HepG2 (cell line): ENCODE data around the gene SATB2. TPM values are rescaled to one million over a fixed set of nuclear protein-coding genes. Genes with fewer than 3 reads are reported as not detected.

Source experiments
- ATAC-seq: fragments of 200-7000 bp; cut with Tn5 transposase; 3 replicates; pipeline ENCODE4 v1.9.1; 2020; ENCODE audit warnings: mild to moderate bottlenecking, moderate library complexity
- BruUV-seq: library from RNA; stranded (reverse); fragments of 400-500 nt; replicated peaks from 2 replicates; lab custom pipeline; 2021; lab: Mats Ljungman, UMichigan
- CTCF ChIA-PET: fragments of 300-600 bp; formaldehyde crosslinking; extraction: SDS; loops from one replicate; lab custom pipeline; 2021; ENCODE audit warnings: low total read pairs, inconsistent platforms, low intra/inter-chr PET ratio; lab: Yijun Ruan, JAX
- POLR2A ChIA-PET: fragments of 350-600 bp; sonication (Branson Sonifier 250); formaldehyde crosslinking; loops from one replicate; lab custom pipeline; 2020; ENCODE audit warnings: antibody characterized with exemption, inconsistent platforms; lab: Yijun Ruan, JAX
- DNase-seq: peaks from one replicate; pipeline ENCODE4 v3.0.0-alpha.2; 2015; ENCODE audit warnings: low spot score
- FAIRE-seq: peaks from 3 replicates; lab custom pipeline; 2011; peaks lifted over from hg19 to GRCh38; lab: Jason Lieb, UNC
- H2AFZ ChIP-seq: one replicate; pipeline ENCODE4 v1.6.1; 2011; ENCODE audit warnings: low read length, inconsistent platforms
- H3K27ac ChIP-seq: fragments of 300-600 bp; 3 replicates; pipeline ENCODE4 v1.8.0; 2011; ENCODE audit warnings: mixed run types, mild to moderate bottlenecking, mixed read lengths, low read length, inconsistent platforms; ENCODE audit not compliant: insufficient read depth; ENCODE audit errors: extremely low read length
- H3K27me3 ChIP-seq, 2 experiments: fragments of 200-600 bp in 1 of 2; 2 replicates in 1 of 2; 3 replicates in 1 of 2; pipeline versions ENCODE4 v1.6.0 to v1.8.0; 2011; ENCODE audit warnings: low read length in 2 of 2, mild to moderate bottlenecking in 2 of 2, moderate library complexity in 2 of 2, inconsistent platforms in 1 of 2; ENCODE audit not compliant: insufficient read depth in 2 of 2, control insufficient read depth in 1 of 2
- H3K36me3 ChIP-seq, 2 experiments: fragments of 200-600 bp in 1 of 2; replicated peaks in 1 of 2; 2 replicates in 1 of 2; 3 replicates in 1 of 2; pipeline versions ENCODE4 v1.5.1 to v1.8.0; 2011; ENCODE audit warnings: low read length in 2 of 2, inconsistent platforms in 1 of 2; ENCODE audit not compliant: insufficient read depth in 2 of 2, control insufficient read depth in 1 of 2
- H3K4me1 ChIP-seq: 2 replicates; pipeline ENCODE4 v1.5.1; 2012; ENCODE audit warnings: low read length, inconsistent platforms; ENCODE audit not compliant: insufficient read depth
- H3K4me2 ChIP-seq: 2 replicates; pipeline ENCODE4 v1.6.0; 2011; ENCODE audit warnings: low read depth, low read length, inconsistent platforms
- H3K4me3 ChIP-seq, 3 experiments: fragments of 200-600 bp in 1 of 3; sonication (generic), shearing (Covaris generic) in 1 of 3; replicated peaks in 1 of 3; 2 replicates each; pipeline ENCODE4 v1.5.1; 2011 to 2016; ENCODE audit warnings: low read length in 3 of 3, inconsistent platforms in 2 of 3, low read depth in 2 of 3, mild to moderate bottlenecking in 2 of 3, control low read depth in 1 of 3, mixed read lengths in 1 of 3; ENCODE audit not compliant: insufficient read depth in 1 of 3
- H3K79me2 ChIP-seq: one replicate; pipeline ENCODE4 v1.6.1; 2011; ENCODE audit warnings: low read length, inconsistent platforms; ENCODE audit not compliant: insufficient read depth
- H3K9ac ChIP-seq: 2 replicates; pipeline ENCODE4 v1.6.0; 2011; ENCODE audit warnings: mild to moderate bottlenecking, low read depth, low read length, inconsistent platforms; ENCODE audit not compliant: insufficient read depth
- H3K9me3 ChIP-seq: 2 replicates; pipeline ENCODE4 v1.5.1; 2012; ENCODE audit warnings: mild to moderate bottlenecking, low read length
- H4K20me1 ChIP-seq: 2 replicates; pipeline ENCODE4 v1.6.0; 2011; ENCODE audit warnings: inconsistent platforms, mild to moderate bottlenecking, low read length, moderate library complexity; ENCODE audit not compliant: insufficient read depth
- CENPT ChIP-seq: sonication (generic); formaldehyde crosslinking; IDR thresholded peaks from 2 replicates; pipeline ENCODE4 v1.8.0; 2022; ENCODE audit warnings: low read depth, mild to moderate bottlenecking, moderate library complexity, missing genetic modification reagents
- CHD4 ChIP-seq: fragments of 200-600 bp; sonication (generic); IDR thresholded peaks from 2 replicates; pipeline ENCODE4 v1.7.0; 2017; ENCODE audit warnings: mild to moderate bottlenecking, low read length, borderline replicate concordance
- HCFC1 ChIP-seq: fragments of 150-350 bp; IDR thresholded peaks from 2 replicates; pipeline ENCODE4 v1.6.1; 2014; ENCODE audit warnings: low read depth, low read length
- NCOR1 ChIP-seq: fragments of 200-600 bp; sonication (generic); IDR thresholded peaks from 2 replicates; pipeline ENCODE4 v1.7.0; 2017; ENCODE audit warnings: antibody characterized with exemption, low read length, borderline replicate concordance
- PHF21A ChIP-seq: sonication (generic); formaldehyde crosslinking; IDR thresholded peaks from 2 replicates; pipeline ENCODE4 v1.5.0; 2020; ENCODE audit warnings: mild to moderate bottlenecking, missing genetic modification reagents
- REXO4 ChIP-seq: sonication (generic); formaldehyde crosslinking; IDR thresholded peaks from 2 replicates; pipeline ENCODE4 v1.8.0; 2022; ENCODE audit warnings: missing genetic modification reagents, mild to moderate bottlenecking, borderline replicate concordance
- ZNF484 ChIP-seq: sonication (generic); formaldehyde crosslinking; IDR thresholded peaks from 2 replicates; pipeline ENCODE4 v1.5.1; 2020; ENCODE audit warnings: mild to moderate bottlenecking, low read depth, missing genetic modification reagents, borderline replicate concordance
- WGBS: methylation state at CpG from one replicate; pipeline ENCODE4 v1.1.6; 2017; ENCODE audit warnings: low lambda C conversion rate; 5-methylcytosine and 5-hydroxymethylcytosine counted together
- in situ Hi-C: cut with HindIII; loops from 2 replicates; pipeline ENCODE4 v1.10.0; 2017; ENCODE audit warnings: low pct_unique_long_range_greater_than_20kb; ENCODE audit not compliant: extremely low pct_ligation_motif_present
- intact Hi-C: fragments of 100-400 bp; cut with micrococcal nuclease; formaldehyde crosslinking; loops from one replicate; pipeline ENCODE4 v1.10.0; 2022; ENCODE audit not compliant: unreplicated experiment
- polyA plus RNA-seq, 8 experiments: library from polyadenylated mRNA; depleted of rRNA in 3 of 8; stranded (reverse) in 7 of 8; unstranded in 1 of 8; fragments of >200 nt; fragmentation: Illumina TruSeq in 4 of 8; extraction: Trizol in 4 of 8; gene quantifications; 2 replicates each; pipeline versions ENCODE4 v1.2.1 to v1.2.3, GENCODE V29; 2011 to 2016; ENCODE audit warnings: low read depth in 4 of 8, missing spikeins in 1 of 8, mixed read lengths in 1 of 8; ENCODE audit not compliant: insufficient read depth in 1 of 8
- total RNA-seq, 5 experiments: library from RNA; depleted of rRNA; stranded (reverse); fragments of >200 nt; fragmentation: Illumina TruSeq; extraction: Trizol; gene quantifications; 2 replicates each; pipeline ENCODE4 v1.2.3, GENCODE V29; 2016; ENCODE audit warnings: low read depth in 1 of 5
- TF ChIP-seq, protein P1 (sequence below): IDR thresholded peaks from 2 replicates; pipeline ENCODE4 v1.6.1; 2016; ENCODE audit warnings: missing compliant biosample characterization, missing genetic modification reagents, borderline replicate concordance
- TF ChIP-seq, protein P2 (sequence below): sonication (generic); formaldehyde crosslinking; conservative IDR thresholded peaks from 2 replicates; pipeline ENCODE4 v1.4.0; 2020; ENCODE audit warnings: missing genetic modification reagents

SATB2 gene
- total and polyA plus RNA-seq, 2 of the 13 experiments (the other 11 are each of a cell fraction or from before 2014, with no cell fraction given): 2.5 to 5.5 TPM

DNA sequence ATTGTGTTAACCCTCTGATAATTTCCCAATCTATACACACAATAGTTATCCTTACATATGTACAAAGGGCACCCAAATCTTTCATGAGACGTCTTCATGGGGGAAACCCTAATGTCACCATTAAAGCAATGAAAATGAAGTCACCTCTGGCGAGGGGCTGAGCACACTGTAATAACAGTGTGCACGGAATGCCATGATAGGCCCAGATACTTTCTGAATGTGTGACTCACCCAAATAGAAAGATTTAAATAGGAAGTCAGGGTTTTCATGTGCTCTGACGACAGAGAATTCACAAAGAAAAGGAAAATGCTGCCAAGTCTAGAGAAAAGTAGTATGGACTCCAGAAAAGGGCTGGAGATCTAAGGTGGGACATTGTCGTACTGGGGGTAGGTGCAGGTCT lies 128.3 kb downstream of the SATB2 start:
- FAIRE-seq: no peak
- POLR2A ChIA-PET: no interaction called here
- Histone ChIP-seq H3K4me3 (no peak overlapping the region), H3K4me2 (no peak overlapping the region), H3K4me1 (no peaks in the 10 kb centered on the region), H3K9ac (no peak overlapping the region), H3K79me2 (no peaks in the 10 kb centered on the region), H3K9me3 (no peaks in the 10 kb centered on the region), H3K27me3 (no peaks in the 10 kb centered on the region), H3K36me3 (no peaks in the 10 kb centered on the region), H4K20me1 (no peaks in the 10 kb centered on the region), H3K27ac (no peak overlapping the region), H2AFZ (no peak overlapping the region)
- ATAC-seq: no peak
- CTCF ChIA-PET: no interaction called here
- in situ Hi-C loops (no loop called here), intact Hi-C loops (no loop called here)
- WGBS: 41% methylated on average over 5 of the region's 5 CpGs
- no TSS peak for BruUV-seq
- DNase-seq: no peak
- TF ChIP-seq PHF21A (CRISPR knock-in tag) (no peak), CENPT (CRISPR knock-in tag) (no peak), NCOR1 (no peak), ZNF484 (CRISPR knock-in tag) (no peak), CHD4 (no peak), REXO4 (CRISPR knock-in tag) (no peak), HCFC1 (no peak)
- TF ChIP-seq, protein P1, sequence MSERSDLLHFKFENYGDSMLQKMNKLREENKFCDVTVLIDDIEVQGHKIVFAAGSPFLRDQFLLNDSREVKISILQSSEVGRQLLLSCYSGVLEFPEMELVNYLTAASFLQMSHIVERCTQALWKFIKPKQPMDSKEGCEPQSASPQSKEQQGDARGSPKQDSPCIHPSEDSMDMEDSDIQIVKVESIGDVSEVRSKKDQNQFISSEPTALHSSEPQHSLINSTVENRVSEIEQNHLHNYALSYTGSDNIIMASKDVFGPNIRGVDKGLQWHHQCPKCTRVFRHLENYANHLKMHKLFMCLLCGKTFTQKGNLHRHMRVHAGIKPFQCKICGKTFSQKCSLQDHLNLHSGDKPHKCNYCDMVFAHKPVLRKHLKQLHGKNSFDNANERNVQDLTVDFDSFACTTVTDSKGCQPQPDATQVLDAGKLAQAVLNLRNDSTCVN: no peak
- TF ChIP-seq, protein P2, sequence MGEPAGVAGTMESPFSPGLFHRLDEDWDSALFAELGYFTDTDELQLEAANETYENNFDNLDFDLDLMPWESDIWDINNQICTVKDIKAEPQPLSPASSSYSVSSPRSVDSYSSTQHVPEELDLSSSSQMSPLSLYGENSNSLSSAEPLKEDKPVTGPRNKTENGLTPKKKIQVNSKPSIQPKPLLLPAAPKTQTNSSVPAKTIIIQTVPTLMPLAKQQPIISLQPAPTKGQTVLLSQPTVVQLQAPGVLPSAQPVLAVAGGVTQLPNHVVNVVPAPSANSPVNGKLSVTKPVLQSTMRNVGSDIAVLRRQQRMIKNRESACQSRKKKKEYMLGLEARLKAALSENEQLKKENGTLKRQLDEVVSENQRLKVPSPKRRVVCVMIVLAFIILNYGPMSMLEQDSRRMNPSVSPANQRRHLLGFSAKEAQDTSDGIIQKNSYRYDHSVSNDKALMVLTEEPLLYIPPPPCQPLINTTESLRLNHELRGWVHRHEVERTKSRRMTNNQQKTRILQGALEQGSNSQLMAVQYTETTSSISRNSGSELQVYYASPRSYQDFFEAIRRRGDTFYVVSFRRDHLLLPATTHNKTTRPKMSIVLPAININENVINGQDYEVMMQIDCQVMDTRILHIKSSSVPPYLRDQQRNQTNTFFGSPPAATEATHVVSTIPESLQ (CRISPR knock-in tag): no peak
